Prostate gland (tissue), 2 donors: ENCODE data around the gene USP22.

Experiments used
- CTCF ChIP-seq, 4 experiments: fragments of 200-600 bp in 2 of 4; fragments of 450-650 bp in 2 of 4; sonication (generic) in 2 of 4; IDR thresholded peaks; 1 replicate in 3 of 4; 2 replicates in 1 of 4; pipeline ENCODE4 v1.5.1; 2016 to 2019; ENCODE audit warnings: antibody characterized with exemption in 4 of 4, mild to moderate bottlenecking in 2 of 4, moderate library complexity in 2 of 4
- POLR2A ChIP-seq: fragments of 450-650 bp; IDR thresholded peaks from one replicate; pipeline ENCODE4 v1.6.1; 2016; ENCODE audit warnings: antibody characterized with exemption, mild to moderate bottlenecking
- POLR2AphosphoS5 ChIP-seq: sonication (generic); formaldehyde crosslinking; IDR thresholded peaks from one replicate; pipeline ENCODE4 v1.6.1; 2017; ENCODE audit warnings: antibody characterized with exemption

GRCh38 chr17:21066394-21066793 lies 23.6 kb upstream of the USP22 start:
- no peak for TF ChIP-seq CTCF (IDR thresholded peaks at IDR 0.05)
- TF ChIP-seq POLR2AphosphoS5 = no peak
- no peak for TF ChIP-seq POLR2A
